LNCAP (cell line): ENCODE measurements around the gene CD14.

Source experiments
- TF ChIP-seq, protein P1 (sequence below): fragments of 450-650 bp; IDR thresholded peaks from 2 replicates; pipeline ENCODE4 v1.5.1; 2017; ENCODE audit warnings: mild to moderate bottlenecking

Gene CD14

DNA sequence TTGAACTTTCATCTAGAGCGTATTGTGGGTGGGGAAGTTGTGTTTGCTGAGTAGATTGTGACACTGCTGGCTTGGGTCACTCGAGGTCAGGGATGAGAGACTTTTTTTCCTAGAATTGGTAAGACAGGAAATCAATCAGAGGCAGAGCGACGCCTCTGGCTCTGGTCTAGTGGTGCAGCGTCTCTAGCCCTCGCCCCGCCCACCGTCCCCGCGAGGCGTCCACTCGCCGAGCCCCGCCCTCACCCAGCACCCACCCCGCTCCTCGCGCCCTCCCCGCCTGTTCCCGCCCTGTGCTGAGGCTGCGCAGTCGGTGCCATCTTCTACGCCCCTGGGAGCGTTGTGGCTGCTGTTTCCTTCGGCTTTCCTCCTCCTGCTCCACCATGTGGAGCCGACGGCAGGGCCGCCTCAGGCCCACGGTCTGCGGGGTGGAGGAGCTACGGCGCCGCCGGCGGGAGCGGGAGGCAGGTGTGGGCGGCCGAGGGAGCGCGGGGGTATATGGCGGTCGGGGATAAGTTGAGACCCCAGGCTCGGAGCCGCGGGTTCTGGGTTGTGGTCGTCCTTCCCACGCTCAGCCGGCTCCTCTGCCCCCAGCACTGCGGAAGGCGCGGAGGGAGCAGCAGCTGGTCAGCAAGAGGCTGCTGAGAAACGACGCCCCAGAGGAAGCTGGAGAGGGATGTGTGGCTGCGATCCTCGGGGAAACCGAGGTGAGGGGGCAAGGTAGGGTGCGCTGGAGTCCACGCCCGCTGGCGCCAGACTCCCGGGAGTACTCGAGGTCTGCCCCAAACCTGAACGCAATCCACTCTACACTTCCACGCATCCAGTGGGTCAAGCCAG is 6.4 kb upstream of the CD14 start, which contains the start of gene TMCO6:
Gene TMCO6 (plus strand): TSS at position 304 of the 834 bp plus-strand sequence. CDS start 77 bp downstream, at position 381.
- TF ChIP-seq, protein P1, sequence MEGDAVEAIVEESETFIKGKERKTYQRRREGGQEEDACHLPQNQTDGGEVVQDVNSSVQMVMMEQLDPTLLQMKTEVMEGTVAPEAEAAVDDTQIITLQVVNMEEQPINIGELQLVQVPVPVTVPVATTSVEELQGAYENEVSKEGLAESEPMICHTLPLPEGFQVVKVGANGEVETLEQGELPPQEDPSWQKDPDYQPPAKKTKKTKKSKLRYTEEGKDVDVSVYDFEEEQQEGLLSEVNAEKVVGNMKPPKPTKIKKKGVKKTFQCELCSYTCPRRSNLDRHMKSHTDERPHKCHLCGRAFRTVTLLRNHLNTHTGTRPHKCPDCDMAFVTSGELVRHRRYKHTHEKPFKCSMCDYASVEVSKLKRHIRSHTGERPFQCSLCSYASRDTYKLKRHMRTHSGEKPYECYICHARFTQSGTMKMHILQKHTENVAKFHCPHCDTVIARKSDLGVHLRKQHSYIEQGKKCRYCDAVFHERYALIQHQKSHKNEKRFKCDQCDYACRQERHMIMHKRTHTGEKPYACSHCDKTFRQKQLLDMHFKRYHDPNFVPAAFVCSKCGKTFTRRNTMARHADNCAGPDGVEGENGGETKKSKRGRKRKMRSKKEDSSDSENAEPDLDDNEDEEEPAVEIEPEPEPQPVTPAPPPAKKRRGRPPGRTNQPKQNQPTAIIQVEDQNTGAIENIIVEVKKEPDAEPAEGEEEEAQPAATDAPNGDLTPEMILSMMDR: peak; percentile 59

DNA sequence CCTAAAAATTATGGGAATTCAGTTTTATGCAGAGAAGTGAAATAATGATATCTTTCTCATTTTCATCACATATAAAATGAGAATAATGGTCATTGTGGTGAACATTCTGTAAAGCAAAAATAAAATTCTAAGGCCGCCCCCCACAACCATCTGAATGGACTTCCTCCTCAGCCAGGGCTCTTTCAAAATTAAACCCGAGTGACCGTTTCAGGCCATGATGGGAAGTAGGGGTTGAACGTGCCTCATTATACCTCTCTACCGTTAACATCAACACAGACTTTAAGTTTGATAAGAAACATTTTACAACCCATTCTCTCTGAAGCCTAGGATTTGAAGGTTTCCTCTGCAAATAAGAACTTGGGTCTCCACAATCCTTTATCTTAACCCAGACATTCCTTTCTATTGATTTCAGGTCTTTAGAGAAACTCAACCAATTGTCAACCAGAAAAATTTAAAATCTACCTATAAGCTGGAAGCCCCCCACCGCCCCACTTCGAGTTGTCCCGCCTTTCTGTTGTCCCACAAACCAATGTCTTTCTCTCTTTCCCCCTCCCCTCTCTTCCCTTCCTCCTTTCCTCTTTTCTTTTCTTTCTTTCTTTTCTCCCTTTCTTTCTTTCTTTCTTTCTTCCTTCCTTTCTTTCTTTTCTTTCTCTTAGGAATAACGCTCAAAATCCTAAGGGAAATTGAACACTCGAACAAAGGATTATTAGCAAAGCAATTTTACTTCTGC is 4.6 kb upstream of the CD14 start:
- TF ChIP-seq, protein P1: no peak

DNA sequence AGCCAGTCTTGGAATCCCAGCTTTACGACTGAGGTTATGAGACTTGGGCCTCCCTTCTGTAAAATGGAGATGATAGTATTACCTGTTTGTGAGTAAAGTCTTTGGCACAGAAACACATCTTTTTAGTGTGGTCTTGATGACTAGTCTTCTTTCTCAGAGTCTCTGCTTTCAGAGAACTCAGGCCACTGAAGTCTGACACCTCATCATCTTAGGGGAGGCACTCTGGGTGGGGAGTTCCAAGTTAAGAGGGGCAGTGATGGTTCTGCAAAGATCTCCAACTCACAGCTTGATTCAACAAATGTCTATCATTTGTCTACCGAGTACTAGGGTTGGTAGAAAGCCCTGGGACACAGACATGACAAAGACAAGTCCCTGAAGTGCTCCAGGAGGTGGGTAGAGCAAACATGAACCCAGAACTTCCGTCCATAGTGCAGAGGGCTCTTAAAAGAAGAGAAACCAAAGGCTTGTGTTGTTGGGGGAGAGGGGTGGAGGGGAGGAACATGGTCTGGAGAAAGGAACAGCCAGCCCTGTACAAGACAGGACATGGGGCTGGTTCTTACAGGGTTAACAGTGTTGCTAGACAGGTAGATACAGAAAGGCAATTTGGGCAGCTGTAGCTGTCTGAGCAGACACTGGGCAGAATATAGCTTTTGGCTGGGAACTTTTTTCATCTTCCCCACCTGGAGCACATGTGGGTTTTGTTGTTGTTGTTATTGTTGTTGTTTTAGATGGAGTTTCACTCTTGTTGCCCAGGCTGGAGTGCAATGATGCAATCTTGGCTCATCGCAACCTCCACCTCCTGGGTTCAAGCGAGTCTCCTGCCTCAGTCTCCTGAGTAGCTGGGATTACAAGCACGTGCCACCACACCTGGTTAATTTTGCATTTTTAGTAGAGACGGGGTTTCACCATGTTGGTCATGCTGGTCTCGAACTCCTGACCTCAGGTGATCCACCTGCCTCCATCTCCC is 2.6 kb upstream of the CD14 start:
- TF ChIP-seq, protein P1: 0 out of 2 replicates have a peak, but pooled peaks have one; percentile 0

DNA sequence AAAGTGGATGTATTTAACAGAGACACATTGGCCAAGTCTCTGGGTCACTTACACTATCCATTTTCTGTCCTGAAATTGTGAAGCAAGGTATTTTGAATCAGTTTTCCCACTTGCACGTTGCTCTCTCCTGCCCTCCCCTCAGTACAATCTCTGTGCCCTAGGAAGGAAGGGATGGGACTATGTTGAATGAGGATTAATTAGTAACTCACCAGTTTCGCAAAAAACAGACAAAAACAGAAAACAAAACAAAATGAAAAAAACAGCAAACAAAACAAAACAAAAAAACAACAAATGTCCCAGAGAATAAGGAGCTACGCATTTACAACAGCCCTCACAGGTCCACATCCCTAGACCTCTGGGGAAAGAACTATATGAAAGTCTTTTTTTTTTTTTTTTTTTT is 1.1 kb upstream of the CD14 start:
- TF ChIP-seq, protein P1: no peak

DNA sequence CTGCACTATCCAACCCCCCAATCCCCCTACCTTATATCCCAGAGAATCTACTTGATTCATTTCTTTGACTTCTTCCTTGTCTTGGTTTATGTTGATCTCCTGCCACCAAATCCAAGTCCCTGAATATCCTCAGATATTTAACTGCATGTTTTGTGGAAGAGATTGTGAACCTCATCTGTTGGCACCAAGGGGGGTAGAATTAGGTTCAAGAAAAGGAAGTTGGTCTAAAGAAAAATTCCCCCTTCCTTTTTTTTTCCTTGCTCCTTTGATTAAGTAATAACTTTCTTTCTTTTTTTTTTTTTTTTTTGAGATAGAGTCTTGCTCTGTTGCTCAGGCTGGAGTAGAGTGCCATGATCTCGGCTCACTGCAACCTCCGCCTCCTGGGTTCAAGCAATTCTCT is 526 bp upstream of the CD14 start:
- TF ChIP-seq, protein P1: no peak

DNA sequence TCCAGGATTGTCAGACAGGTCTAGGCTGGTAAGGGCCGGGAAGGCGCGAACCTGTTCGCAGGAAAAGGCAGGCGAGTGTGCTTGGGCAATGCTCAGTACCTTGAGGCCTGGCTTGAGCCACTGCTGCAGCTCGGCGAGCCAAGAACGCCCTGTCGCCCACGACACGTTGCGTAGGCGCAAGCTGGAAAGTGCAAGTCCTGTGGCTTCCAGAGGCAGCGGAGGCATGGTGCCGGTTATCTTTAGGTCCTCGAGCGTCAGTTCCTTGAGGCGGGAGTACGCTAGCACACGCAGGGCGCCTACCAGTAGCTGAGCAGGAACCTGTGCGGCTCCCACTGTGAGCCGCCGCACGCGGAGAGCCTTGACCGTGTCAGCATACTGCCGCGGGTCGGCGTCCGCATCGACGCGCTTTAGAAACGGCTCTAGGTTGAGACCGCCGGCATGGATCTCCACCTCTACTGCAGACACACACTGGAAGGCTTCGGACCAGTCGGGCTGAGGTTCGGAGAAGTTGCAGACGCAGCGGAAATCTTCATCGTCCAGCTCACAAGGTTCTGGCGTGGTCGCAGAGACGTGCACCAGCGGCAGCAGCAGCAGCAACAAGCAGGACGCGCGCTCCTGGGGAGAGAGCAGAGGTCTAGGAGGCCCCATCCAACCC is 482 bp downstream of the CD14 start:
- TF ChIP-seq, protein P1: no peak
